ENCODE measurements around the gene ITPK1.
A peak's percentile ranks its signal among the peaks of the same experiment; 100 is the strongest.

ITPK1 gene

GRCh38 chr14:92907316-92907911 is 208.3 kb downstream of the ITPK1 start:
- no peak for DNase-seq

GRCh38 chr14:92906823-92907222 is 208.9 kb downstream of the ITPK1 start:
- no peak for DNase-seq

GRCh38 chr14:92906420-92906819 is 209.3 kb downstream of the ITPK1 start:
- DNase-seq = no peak

GRCh38 chr14:92905667-92906066 is 210.1 kb downstream of the ITPK1 start:
- no peak for DNase-seq

- DNase-seq = no peak
These were observed 212.4 kb downstream of the ITPK1 start for GRCh38 chr14:92903359-92903758.

GRCh38 chr14:92902726-92903125 is 213.0 kb downstream of the ITPK1 start:
- no peak for DNase-seq

- DNase-seq = no peak
These were observed 213.5 kb downstream of the ITPK1 start for GRCh38 chr14:92902191-92902590.

- DNase-seq = no peak
These were observed 215.1 kb downstream of the ITPK1 start for GRCh38 chr14:92900660-92901059.

GRCh38 chr14:92898566-92899131 is 217.1 kb downstream of the ITPK1 start:
- DNase-seq = no peak

GRCh38 chr14:92897922-92898565 is 217.7 kb downstream of the ITPK1 start:
- peak in 1 of 2 donors; percentile 6 for DNase-seq

- DNase-seq = no peak
These were observed 220.3 kb downstream of the ITPK1 start for GRCh38 chr14:92895352-92895878.

- DNase-seq = no peak
These were observed 223.1 kb downstream of the ITPK1 start for GRCh38 chr14:92892589-92892988.

- DNase-seq = no peak
These were observed 224.7 kb downstream of the ITPK1 start for GRCh38 chr14:92890830-92891588.

GRCh38 chr14:92888896-92889295 is 226.8 kb downstream of the ITPK1 start:
- DNase-seq = no peak

GRCh38 chr14:92887157-92887556 is 228.6 kb downstream of the ITPK1 start:
- no peak for DNase-seq
